NCI-H526 (cell line): ENCODE results near the gene MINDY4.

Experiments used
- DNase-seq, 2 experiments: peaks; one replicate each; lab custom pipeline; 2025; lab: John Stamatoyannopoulos, UW

MINDY4 gene

GRCh38 chr7:30855936-30856335 is 84.7 kb downstream of the MINDY4 start:
- DNase-seq, result no peak

DNA sequence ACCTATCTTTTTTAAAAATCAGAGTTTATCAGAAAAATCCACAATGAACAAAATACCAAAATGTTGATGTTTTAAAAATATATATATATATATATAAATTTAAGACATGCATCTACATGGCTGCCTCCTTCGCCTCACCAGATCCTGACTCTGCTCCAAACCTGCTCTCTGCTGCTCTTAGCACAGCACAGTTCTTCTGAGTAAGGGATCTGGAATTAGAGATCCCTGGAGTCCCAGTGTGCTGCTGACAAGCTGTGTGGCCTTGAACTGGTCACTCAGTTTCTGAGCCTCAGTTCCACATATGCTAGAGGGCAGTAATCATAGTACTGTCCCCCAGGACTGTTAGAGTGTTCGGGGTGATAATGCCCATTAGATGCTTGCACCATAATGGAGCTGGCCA is 87.4 kb downstream of the MINDY4 start:
- no peak for DNase-seq

DNA sequence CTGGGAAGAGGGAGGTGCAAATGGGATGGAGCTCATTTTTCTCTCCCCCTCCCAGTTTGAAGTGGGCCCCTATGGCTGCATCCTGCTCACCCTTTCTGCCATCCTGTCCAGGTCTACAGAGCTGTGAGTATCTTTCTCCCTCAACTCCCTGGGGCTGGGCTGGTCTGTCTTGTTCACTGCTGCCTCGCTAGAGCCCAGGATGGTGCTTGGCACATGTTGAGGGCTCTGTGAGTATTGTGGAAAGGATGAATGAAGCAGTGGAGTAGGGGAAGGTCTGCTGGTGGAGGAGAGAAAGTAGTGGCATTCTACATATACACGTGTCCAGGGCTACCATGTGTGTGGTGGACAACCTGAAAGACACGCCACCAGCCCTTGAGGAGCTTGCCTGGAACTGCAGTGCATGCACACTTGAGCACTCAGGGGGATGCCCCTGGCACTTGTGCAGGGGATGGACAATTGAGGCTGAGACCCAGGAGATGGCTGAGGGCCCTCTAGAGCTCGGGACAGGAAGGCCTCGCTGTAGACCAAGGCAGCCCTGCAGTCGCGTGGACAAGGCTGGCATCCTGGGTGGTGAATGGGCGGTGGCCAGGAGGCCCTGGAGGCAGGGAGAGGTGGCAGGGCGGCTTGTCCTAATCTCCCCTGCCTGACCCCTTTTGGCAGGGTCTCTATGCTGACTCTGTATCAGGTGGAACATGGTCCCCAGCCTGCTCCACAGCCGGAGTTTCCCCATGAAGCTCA is 88.2 kb downstream of the MINDY4 start:
- no peak for DNase-seq

DNA sequence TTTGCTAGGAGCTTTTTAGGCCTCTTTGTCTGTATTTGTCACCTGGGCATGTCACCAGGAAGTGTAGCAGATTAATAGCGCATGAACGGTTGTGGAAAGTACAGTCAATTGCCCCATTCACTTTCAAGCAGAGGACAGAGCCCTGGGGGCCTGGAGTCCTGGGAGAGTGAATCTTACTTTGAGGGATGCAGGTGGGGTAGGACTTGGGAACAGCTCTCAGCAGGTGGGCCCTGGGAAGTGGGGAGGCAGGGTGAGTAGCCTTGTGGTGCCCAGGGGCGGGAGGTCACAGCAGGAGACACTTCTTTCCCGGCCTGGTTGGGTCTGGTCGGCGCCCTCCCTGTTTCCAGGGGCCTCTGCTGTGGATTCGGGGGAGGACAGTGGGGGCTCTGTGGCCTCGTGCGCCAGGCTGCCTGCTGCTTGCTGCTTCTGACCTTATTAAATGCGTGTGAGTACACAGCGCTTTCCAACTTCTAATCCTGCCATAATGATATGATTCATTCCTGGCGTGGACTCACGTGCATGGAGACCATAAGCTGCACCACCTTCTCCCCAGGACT is 88.8 kb downstream of the MINDY4 start:
- DNase-seq, result no peak

- DNase-seq, result no peak
Observed at GRCh38 chr7:30861612-30862011, 90.4 kb downstream of the MINDY4 start.

DNA sequence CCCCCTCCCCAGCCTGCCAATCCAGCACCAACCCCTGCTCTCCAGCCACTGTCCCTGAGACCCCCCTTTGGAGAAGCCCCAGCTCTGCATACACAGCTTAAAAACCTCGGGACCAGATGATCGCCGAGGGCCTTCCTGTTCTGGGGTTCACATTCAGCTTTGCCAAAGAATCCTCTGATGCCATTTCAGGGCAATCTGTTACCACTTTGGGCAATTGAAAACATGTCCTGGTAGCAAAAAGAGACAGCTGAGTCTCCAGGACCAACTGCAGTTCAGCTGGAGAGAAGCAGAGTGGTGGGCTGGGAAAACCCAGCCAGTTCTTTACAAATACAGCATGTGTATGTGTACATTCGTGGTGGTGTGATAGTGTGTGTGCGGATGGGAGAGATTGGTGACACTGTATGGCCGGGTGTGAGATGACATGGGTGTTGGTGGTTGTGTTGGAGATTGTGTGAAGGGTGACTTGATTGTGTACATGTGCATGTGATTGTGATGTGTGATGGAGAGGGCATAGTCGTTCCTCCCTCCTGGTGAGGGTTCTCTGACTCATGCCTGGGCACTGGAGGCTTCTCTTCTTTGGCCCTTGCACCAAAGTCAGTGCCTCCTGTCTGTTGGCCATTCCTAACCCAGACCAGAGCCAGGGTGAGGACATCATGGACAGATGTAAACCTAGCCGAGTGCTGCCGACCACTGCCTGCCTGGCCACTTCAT is 91.9 kb downstream of the MINDY4 start:
- DNase-seq, result no peak

GRCh38 chr7:30863706-30864035 is 92.5 kb downstream of the MINDY4 start:
- no peak for DNase-seq

- DNase-seq, result no peak
Observed at GRCh38 chr7:30864101-30864500, 92.9 kb downstream of the MINDY4 start.

DNA sequence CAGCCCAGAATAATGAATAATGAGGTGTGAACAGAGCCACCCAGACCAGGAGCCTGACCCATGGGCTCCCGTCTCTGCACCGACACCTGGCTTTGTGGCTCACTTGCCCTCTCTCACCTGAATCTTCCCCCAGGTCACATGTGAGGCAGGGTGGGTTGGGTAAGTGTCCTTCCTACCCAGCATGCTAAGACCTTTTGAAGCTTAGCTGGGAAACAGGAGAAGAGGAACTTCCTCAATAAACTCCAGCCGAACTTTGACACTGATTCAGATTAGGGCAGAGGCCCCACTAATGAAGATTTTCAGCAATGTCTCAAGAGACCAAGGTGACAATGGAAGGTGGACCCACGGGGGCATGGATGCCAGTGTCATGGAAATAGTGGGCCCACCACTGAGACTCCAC is 93.9 kb downstream of the MINDY4 start:
- DNase-seq, result no peak

GRCh38 chr7:30865821-30866220 is 94.6 kb downstream of the MINDY4 start:
- DNase-seq, result no peak

- DNase-seq, result no peak
Observed at GRCh38 chr7:30866939-30867338, 95.7 kb downstream of the MINDY4 start.

GRCh38 chr7:30867483-30867882 is 96.3 kb downstream of the MINDY4 start:
- no peak for DNase-seq

DNA sequence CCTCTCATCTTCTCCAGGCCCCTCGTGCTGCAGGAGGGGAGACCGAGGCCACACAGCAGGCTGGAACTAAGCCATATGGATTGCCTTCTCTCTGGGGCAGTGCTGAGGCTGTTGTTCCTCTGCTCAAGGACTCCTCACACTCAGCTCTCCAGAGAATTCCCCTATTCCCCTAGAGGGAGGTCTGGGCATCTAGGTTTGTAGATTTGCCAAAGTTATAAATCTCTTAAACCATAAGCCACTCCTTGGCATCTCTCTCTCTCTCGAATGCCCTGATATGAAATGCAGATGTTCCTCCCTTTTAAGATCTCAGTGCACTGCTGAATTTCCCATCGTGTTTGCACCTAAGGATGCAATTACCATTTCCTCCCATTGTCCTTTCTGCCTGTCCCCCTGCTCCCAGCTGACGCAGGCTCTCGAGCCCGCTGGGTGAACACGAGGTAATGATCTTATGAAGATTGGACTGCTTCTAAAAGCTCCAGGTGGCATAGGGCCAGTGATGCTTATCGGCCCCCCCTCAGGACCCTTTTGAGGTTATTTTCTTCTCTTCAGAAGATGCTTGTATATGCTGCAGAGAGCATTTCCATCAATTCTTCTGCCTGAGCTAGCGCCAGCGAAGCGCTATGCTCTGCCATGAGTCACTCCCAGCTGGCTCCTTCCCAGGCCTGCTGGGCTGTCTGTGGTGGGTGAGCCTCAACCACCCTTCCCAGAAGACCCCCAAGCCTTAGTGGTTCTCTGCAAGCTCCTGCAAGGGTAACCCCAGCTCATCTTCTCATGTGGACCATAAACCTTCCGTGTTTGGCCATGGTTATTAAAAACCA is 98.8 kb downstream of the MINDY4 start:
- no peak for DNase-seq

GRCh38 chr7:30870821-30871518 is 99.8 kb downstream of the MINDY4 start:
- DNase-seq, result no peak

- DNase-seq, result no peak
Observed at GRCh38 chr7:30871655-30872054, 100.4 kb downstream of the MINDY4 start.

GRCh38 chr7:30873207-30873606 is 102.0 kb downstream of the MINDY4 start:
- DNase-seq, result no peak

DNA sequence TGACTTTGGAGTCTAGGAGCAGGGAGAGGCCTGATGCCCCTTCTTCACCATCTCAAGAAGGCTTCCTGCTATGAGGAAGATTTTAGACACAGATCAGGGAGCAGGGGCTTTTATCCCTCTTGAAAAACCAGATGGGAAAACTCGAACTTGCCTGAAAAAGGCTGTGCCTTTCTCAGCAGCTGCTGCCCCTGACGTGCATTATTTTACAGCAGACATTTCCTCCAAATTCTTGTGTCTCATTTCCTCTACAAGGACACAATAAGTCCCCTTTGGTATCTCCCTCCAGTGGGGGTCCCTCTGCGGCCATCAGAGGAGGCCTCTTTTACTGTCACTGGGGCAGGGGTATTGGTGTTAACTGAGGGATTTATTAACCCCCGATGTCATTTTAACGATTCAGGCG is 102.4 kb downstream of the MINDY4 start:
- no peak for DNase-seq

DNA sequence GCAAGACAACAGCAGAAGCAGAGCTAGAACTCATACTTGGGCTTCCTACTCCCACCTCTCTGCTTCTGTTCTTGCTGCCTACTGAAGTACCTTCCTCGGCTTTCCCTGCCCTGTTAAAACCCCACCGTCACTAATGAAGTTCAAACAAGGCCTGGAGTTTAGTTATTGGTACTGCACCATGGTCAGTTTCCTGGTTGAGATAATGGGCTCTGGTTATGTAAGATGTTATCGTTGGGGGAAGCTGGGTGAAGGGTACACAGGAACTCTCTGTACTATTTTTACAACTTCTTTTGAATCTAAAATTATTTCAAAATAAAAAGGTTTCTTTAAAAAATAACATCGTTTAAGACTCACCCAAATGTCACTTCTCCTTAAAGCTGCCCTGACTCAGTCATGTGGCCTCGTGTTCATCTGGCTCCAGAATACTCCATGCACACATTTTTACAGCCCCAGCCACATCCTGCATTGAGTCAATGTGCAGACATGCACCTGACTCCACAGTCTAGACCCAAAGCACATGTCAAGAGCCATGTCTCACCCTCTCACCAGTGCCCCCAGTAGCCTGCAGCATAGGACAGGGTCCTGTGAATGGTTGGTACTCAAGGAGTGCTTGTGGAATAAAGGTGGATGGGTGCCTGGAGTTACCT is 103.6 kb downstream of the MINDY4 start:
- no peak for DNase-seq

DNA sequence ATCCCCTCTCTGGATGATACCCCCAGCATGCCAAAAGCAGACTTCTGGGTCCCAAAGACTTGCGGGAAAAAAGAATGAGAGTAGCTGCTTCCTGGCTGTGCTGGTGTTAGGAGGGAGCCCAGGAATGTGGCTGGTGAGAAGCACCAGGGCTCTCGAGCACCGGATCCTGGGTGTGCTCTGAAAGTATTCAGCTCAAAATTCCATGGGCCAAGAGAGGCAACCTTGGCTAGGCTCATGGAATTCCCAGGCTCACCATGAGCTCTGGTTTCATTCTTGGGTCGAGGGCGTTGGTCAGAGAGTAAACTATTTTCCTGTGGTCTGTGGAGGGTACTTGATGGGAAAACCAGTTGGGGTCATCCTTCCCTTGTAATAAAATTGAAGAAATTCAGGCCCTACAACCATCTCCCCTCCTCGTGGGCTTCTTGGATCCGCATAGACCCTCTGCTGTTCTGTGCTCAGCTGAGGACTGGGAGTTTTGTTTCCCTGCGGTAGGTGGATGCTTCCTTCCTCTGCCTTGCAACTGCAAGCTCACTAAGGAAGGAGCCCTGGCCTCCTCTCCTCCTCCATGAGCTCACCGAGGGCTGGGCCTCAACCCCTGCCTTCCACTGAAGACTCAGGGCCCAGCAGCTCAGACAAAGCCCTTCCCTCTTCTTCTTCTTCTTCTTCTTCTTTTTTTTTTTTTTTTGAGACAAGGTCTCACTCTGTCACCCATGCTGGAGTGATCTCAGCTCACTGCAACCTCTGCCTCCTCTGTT is 106.0 kb downstream of the MINDY4 start:
- DNase-seq, result no peak

- no peak for DNase-seq
Observed at GRCh38 chr7:30877993-30878392, 106.8 kb downstream of the MINDY4 start.
